H4 (cell line): Measurements from ENCODE around the gene UBAP2. TPM values are rescaled to one million over a fixed set of nuclear protein-coding genes. Genes with fewer than 3 reads are reported as not detected.
"Not testable (repeated sequence)": the region's sequence is repeated elsewhere in the genome, so short reads cannot be mapped to it uniquely, and the experiment has no call there.

Source experiments
- DNase-seq: peaks from one replicate; pipeline ENCODE4 v3.0.0-alpha.2; 2015; ENCODE audit warnings: low spot score
- total RNA-seq: library from RNA; depleted of rRNA; stranded (reverse); fragments of >200 nt; shearing (Covaris generic); gene quantifications from 2 replicates; pipeline ENCODE4 v1.2.3, GENCODE V29; 2014

UBAP2 gene
- total RNA-seq, 1 experiment from 2014 or later, result 12.1 TPM

- DNase-seq, result no peak
Observed at GRCh38 chr9:33988219-33988890, 60.3 kb downstream of the UBAP2 start.

- no peak for DNase-seq
Observed at GRCh38 chr9:33976414-33976813, 72.3 kb downstream of the UBAP2 start.

GRCh38 chr9:33972698-33973097 lies 76.0 kb downstream of the UBAP2 start:
- DNase-seq, result no peak

GRCh38 chr9:33964086-33964768 lies 84.5 kb downstream of the UBAP2 start:
- no peak for DNase-seq

- DNase-seq, result not testable (repeated sequence)
Observed at GRCh38 chr9:33962468-33962867, 86.2 kb downstream of the UBAP2 start.

GRCh38 chr9:33959725-33960124 lies 89.0 kb downstream of the UBAP2 start:
- DNase-seq, result no peak

GRCh38 chr9:33956544-33956943 lies 92.1 kb downstream of the UBAP2 start:
- DNase-seq, result no peak

- no peak for DNase-seq
Observed at GRCh38 chr9:33952066-33952465, 96.6 kb downstream of the UBAP2 start.

- DNase-seq, result no peak
Observed at GRCh38 chr9:33950371-33950770, 98.3 kb downstream of the UBAP2 start.

- peak; percentile 97 for DNase-seq
Observed at GRCh38 chr9:33946779-33947535, 101.7 kb downstream of the UBAP2 start.

- no peak for DNase-seq
Observed at GRCh38 chr9:33943389-33943788, 105.3 kb downstream of the UBAP2 start.

- DNase-seq, result peak; percentile 89
Observed at GRCh38 chr9:33942471-33943083, 106.1 kb downstream of the UBAP2 start.

- DNase-seq, result no peak
Observed at GRCh38 chr9:33939924-33940874, 108.5 kb downstream of the UBAP2 start.

- no peak for DNase-seq
Observed at GRCh38 chr9:33934188-33934878, 114.4 kb downstream of the UBAP2 start.

GRCh38 chr9:33932078-33932807 lies 116.4 kb downstream of the UBAP2 start:
- DNase-seq, result no peak

- no peak for DNase-seq
Observed at GRCh38 chr9:33931326-33931725, 117.4 kb downstream of the UBAP2 start.

- no peak for DNase-seq
Observed at GRCh38 chr9:33927694-33928093, 121.0 kb downstream of the UBAP2 start.

GRCh38 chr9:33926746-33927485 lies 121.8 kb downstream of the UBAP2 start:
- DNase-seq, result no peak
